Colonic mucosa (tissue), 4 donors: ENCODE measurements around the gene RASEF. TPM values are rescaled to one million over a fixed set of nuclear protein-coding genes. Genes with fewer than 3 reads are reported as not detected.

ENCODE experiments used
- DNase-seq: peaks from one replicate; pipeline ENCODE4 v3.0.0-alpha.2; 2020
- H3K27ac ChIP-seq: fragments of 200-600 bp; one replicate; pipeline ENCODE4 v1.8.0; 2021
- H3K27me3 ChIP-seq: fragments of 200-600 bp; one replicate; pipeline ENCODE4 v1.8.0; 2021
- H3K36me3 ChIP-seq: fragments of 200-600 bp; one replicate; pipeline ENCODE4 v1.8.0; 2021
- H3K4me1 ChIP-seq: fragments of 200-600 bp; one replicate; pipeline ENCODE4 v1.8.0; 2021; ENCODE audit warnings: mild to moderate bottlenecking
- H3K4me3 ChIP-seq: fragments of 200-600 bp; one replicate; pipeline ENCODE4 v1.8.0; 2021
- H3K9ac ChIP-seq, 2 donors: one replicate each; pipeline ENCODE4 v1.7.0; 2013; ENCODE audit warnings: control low read depth in 2 of 2, low read depth in 2 of 2, low read length in 2 of 2
- H3K9me3 ChIP-seq: fragments of 200-600 bp; one replicate; pipeline ENCODE4 v1.8.0; 2021
- intact Hi-C: fragments of 100-400 bp; cut with DNase I; formaldehyde crosslinking; loops from one replicate; pipeline ENCODE4 v1.14.1; 2022
- total RNA-seq, 2 donors: library from RNA; stranded (reverse); fragmentation: NEBNext Ultra II Directional in 1 of 2; extraction: Animal tissue kit (Norgen Biotek cat#: 25700) in 1 of 2; gene quantifications; one replicate each; pipeline ENCODE4 v1.2.1, GENCODE V29; 2021
- TF ChIP-seq, protein P1 (sequence below): fragments of 200-600 bp; IDR thresholded peaks from one replicate; pipeline ENCODE4 v1.8.0; 2022; ENCODE audit warnings: antibody characterized with exemption, mild to moderate bottlenecking
- donor health status: healthy.
- donor health status: DM: no; HTN: no; CAD: no.
- donor health status: DM: no; HTN: no; CAD: no.

RASEF gene
- total RNA-seq, 2 donors from 2014 or later = 36.8 to 38.9 TPM

DNA sequence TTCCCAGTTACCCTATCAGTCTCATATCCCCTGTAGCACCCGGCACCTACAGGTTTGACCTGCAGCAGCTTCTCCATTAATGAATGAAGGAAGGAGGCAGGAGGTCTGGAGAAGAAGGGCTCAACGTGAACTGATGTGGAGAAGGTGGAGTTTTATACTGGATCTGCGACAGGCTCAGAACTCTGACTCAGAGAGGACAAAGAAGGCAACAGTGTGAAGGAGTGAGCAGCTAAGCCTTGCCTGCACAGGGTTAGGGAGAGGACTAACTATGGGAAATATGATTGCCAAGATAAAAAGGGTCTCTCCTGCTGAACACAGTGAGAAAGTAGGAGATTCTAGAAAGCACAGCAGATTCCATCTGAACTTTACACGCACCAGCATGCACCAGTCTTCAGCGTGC is 23.6 kb downstream of the RASEF start:
- intact Hi-C loops = no loop called here
- no peak for DNase-seq

DNA sequence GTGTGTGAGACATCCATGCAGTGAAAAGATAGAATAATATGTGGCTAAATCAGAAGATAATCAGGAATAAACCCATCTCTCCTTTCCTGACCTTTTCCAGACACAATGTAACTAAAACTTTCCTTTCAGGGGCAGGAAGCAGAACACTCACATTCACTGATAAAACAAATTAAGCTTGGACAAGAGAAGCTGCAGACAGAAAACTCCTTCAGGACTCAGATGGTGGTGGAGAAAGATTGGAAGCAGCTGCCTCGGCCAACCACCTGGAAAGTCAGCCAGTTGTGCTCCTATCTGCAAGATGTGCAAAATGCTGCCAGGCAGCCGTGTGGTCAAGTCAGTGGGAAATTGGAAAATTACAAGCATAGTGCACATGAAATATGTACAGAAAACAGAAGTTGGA is 26.9 kb downstream of the RASEF start:
- TF ChIP-seq, protein P1, sequence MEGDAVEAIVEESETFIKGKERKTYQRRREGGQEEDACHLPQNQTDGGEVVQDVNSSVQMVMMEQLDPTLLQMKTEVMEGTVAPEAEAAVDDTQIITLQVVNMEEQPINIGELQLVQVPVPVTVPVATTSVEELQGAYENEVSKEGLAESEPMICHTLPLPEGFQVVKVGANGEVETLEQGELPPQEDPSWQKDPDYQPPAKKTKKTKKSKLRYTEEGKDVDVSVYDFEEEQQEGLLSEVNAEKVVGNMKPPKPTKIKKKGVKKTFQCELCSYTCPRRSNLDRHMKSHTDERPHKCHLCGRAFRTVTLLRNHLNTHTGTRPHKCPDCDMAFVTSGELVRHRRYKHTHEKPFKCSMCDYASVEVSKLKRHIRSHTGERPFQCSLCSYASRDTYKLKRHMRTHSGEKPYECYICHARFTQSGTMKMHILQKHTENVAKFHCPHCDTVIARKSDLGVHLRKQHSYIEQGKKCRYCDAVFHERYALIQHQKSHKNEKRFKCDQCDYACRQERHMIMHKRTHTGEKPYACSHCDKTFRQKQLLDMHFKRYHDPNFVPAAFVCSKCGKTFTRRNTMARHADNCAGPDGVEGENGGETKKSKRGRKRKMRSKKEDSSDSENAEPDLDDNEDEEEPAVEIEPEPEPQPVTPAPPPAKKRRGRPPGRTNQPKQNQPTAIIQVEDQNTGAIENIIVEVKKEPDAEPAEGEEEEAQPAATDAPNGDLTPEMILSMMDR = no peak
- no peaks in the 10 kb centered on the region for H3K36me3 ChIP-seq
- H3K4me1 ChIP-seq = no peaks in the 10 kb centered on the region
- H3K9me3 ChIP-seq = no peaks in the 10 kb centered on the region
- H3K4me3 ChIP-seq = no peak overlapping the region
- DNase-seq = no peak
- H3K27me3 ChIP-seq = no peaks in the 10 kb centered on the region
- H3K27ac ChIP-seq = no peak overlapping the region
- H3K9ac ChIP-seq = no peak overlapping the region
- intact Hi-C loops = no loop called here

More for the DNA sequence above, 23.6 kb downstream of the RASEF start:
- no peaks in the 10 kb centered on the region for H3K9me3 ChIP-seq
- no peaks in the 10 kb centered on the region for H3K4me1 ChIP-seq
- TF ChIP-seq, protein P1 = no peak
- H3K4me3 ChIP-seq = no peak overlapping the region
- H3K36me3 ChIP-seq = no peaks in the 10 kb centered on the region
- H3K9ac ChIP-seq = no peak overlapping the region
- no peak overlapping the region for H3K27ac ChIP-seq
- H3K27me3 ChIP-seq = no peaks in the 10 kb centered on the region

GRCh38 chr9:83035143-83035542 is 27.8 kb downstream of the RASEF start:
- H3K27ac ChIP-seq = no peak overlapping the region
- no peaks in the 10 kb centered on the region for H3K4me1 ChIP-seq
- no peaks in the 10 kb centered on the region for H3K36me3 ChIP-seq
- no peak for DNase-seq
- no peak overlapping the region for H3K4me3 ChIP-seq
- TF ChIP-seq, protein P1 = no peak
- H3K9ac ChIP-seq = no peak overlapping the region
- intact Hi-C loops = no loop called here
- no peaks in the 10 kb centered on the region for H3K27me3 ChIP-seq
- H3K9me3 ChIP-seq = no peaks in the 10 kb centered on the region

GRCh38 chr9:83034587-83034986 is 28.4 kb downstream of the RASEF start:
- no peak overlapping the region for H3K4me3 ChIP-seq
- H3K27me3 ChIP-seq = no peaks in the 10 kb centered on the region
- no peaks in the 10 kb centered on the region for H3K36me3 ChIP-seq
- no peak overlapping the region for H3K27ac ChIP-seq
- DNase-seq = no peak
- H3K9me3 ChIP-seq = no peaks in the 10 kb centered on the region
- intact Hi-C loops = no loop called here
- H3K4me1 ChIP-seq = no peaks in the 10 kb centered on the region
- TF ChIP-seq, protein P1 = no peak
- H3K9ac ChIP-seq = no peak overlapping the region

GRCh38 chr9:83034026-83034425 is 28.9 kb downstream of the RASEF start:
- Histone ChIP-seq H3K36me3 (no peaks in the 10 kb centered on the region), H3K4me1 (no peaks in the 10 kb centered on the region), H3K9ac (no peak overlapping the region), H3K9me3 (no peaks in the 10 kb centered on the region), H3K4me3 (no peak overlapping the region), H3K27me3 (no peaks in the 10 kb centered on the region), H3K27ac (no peak overlapping the region)
- no peak for DNase-seq
- intact Hi-C loops = no loop called here
- TF ChIP-seq, protein P1 = no peak
